H54 (cell line): ENCODE measurements around the gene ELL2.

ENCODE experiments used
- DNase-seq: peaks from one replicate; pipeline ENCODE4 v3.0.0; 2011; ENCODE audit warnings: low spot score, mixed read lengths; ENCODE audit not compliant: insufficient read length
- FAIRE-seq: peaks from 3 replicates; lab custom pipeline; 2011; peaks lifted over from hg19 to GRCh38; lab: Jason Lieb, UNC
- POLR2A ChIP-seq: IDR thresholded peaks from 2 replicates; pipeline ENCODE4 v1.6.1; 2011; ENCODE audit warnings: low read depth, mild to moderate bottlenecking, low read length

The ELL2 gene

GRCh38 chr5:95835682-95836385 lies 125.8 kb downstream of the ELL2 start:
- DNase-seq (no peak), FAIRE-seq (no peak)

More at GRCh38 chr5:95835682-95836385, 125.8 kb downstream of the ELL2 start:
- no peak for TF ChIP-seq POLR2A
